Astrocyte of the spinal cord (primary cell): Measurements from ENCODE around the gene ABCC3.
A peak's percentile ranks its signal among the peaks of the same experiment; 100 is the strongest.

ENCODE experiments used
- DNase-seq: peaks from one replicate; pipeline ENCODE4 v3.0.0; 2011; ENCODE audit warnings: low read depth, low spot score
- H3K4me3 ChIP-seq: 2 replicates; pipeline ENCODE4 v1.5.1; 2011; ENCODE audit warnings: low read depth, mild to moderate bottlenecking, low read length, moderate library complexity
- in situ Hi-C: cut with HindIII; loops from 2 replicates; pipeline ENCODE4 v1.10.0; 2017; ENCODE audit warnings: low sequenced_read_pairs
- TF ChIP-seq, protein P1 (sequence below): IDR thresholded peaks from 2 replicates; pipeline ENCODE4 v1.5.1; 2012; ENCODE audit warnings: low read depth, mild to moderate bottlenecking, low read length, inconsistent platforms

Gene ABCC3

DNA sequence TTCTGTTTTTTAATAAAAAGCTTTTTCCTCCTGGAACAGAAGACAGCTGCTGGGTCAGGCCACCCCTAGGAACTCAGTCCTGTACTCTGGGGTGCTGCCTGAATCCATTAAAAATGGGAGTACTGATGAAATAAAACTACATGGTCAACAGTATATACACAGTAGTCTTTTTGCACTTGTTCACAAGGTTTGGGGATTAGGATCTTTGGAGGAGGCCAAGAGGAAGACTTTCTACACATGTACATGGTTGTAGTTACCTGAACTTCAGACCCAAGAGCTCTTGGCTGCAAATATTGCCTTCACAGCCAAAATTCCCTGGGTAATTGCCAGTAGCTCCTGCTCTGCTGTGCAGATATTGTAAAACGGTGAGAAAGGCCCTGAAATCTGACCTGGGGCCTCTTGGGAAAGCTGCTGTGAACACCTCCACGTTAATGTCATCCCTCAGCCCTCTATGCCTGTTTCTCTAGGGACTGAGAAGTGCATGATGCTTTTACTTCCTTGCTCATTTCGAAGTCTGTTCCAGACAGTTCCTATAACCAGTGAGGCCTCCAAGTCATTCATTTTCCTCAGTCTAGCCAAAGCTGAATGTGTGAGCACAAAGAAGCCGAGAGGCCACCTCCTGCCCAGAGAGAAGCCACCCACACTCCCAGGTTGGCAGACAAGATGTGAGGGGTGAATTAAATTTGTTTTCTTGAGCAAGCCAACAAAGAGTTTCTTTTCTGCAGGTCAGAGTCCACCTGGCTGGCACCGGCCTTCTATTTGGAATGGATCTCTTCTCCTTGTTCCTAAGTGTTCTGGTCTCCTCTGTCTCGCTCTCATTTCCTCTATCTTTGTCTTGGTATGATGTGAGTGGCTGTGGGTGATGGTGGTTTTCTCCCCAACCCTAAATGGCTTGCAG, 57.1 kb downstream of the ABCC3 start:
- in situ Hi-C loops = no loop called here
- no peak for DNase-seq
- no peak overlapping the region for H3K4me3 ChIP-seq
- TF ChIP-seq, protein P1, sequence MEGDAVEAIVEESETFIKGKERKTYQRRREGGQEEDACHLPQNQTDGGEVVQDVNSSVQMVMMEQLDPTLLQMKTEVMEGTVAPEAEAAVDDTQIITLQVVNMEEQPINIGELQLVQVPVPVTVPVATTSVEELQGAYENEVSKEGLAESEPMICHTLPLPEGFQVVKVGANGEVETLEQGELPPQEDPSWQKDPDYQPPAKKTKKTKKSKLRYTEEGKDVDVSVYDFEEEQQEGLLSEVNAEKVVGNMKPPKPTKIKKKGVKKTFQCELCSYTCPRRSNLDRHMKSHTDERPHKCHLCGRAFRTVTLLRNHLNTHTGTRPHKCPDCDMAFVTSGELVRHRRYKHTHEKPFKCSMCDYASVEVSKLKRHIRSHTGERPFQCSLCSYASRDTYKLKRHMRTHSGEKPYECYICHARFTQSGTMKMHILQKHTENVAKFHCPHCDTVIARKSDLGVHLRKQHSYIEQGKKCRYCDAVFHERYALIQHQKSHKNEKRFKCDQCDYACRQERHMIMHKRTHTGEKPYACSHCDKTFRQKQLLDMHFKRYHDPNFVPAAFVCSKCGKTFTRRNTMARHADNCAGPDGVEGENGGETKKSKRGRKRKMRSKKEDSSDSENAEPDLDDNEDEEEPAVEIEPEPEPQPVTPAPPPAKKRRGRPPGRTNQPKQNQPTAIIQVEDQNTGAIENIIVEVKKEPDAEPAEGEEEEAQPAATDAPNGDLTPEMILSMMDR = no peak

DNA sequence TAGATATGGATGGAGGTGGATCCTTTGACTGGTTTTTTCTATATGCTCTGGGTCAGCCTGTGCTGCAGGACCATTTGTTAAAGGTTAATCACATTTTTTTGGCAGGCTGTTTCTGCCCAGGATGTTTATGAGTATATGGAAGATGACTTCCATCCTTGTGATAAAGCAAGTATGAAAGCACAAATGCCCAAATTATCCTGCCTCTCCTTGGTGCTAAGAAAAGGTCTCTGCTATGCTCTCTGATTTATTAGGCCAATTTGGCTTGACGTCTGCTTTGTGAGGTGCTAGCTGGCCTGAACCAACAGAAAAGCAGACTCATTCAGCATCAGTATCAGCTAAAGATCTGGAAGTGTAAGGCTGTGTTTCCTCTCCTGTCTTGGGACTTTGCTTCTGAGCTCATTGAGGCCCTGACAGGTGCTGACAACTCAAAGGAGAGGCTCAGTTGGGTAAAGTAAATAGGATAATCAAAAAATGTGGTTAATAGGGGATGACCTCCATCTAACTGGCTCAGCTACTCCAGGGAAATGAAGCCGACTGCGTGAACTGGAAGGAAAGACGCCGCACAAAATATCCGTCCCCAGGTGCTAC, 57.9 kb downstream of the ABCC3 start:
- in situ Hi-C loops = no loop called here
- TF ChIP-seq, protein P1 = no peak
- no peak for DNase-seq
- H3K4me3 ChIP-seq = no peak overlapping the region

DNA sequence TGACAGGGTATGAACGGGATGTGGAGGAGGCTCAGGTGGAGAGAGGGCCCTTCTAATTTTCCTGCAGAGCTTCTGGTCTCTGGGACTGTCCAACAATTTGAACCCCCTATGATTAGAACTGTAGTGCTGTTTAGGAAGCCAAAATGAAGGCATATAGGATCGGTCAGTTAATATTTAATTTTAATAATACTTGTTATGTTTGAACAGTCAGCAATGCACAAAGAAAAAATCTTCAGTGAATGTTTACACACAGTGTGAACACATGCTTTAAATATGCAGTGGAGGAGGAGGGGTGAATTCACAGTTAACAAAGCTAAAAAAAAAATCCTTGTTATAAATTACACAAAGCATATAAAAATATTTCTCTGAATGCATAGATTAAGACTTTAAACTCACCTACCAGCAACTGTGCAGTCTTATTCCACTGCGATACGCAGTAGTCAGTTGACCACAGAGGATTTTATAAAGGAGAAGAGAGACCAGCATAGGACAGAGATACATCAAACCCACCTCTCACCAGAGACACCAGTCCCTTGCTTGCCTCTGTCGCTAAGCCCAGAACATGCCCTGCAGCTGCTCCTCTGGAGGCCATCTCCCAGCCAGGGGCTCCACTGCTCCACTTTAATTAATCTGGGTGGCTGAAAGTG, 58.5 kb downstream of the ABCC3 start:
- in situ Hi-C loops = no loop called here
- peak; percentile 25 for DNase-seq
- TF ChIP-seq, protein P1 = no peak
- H3K4me3 ChIP-seq = no peak overlapping the region

DNA sequence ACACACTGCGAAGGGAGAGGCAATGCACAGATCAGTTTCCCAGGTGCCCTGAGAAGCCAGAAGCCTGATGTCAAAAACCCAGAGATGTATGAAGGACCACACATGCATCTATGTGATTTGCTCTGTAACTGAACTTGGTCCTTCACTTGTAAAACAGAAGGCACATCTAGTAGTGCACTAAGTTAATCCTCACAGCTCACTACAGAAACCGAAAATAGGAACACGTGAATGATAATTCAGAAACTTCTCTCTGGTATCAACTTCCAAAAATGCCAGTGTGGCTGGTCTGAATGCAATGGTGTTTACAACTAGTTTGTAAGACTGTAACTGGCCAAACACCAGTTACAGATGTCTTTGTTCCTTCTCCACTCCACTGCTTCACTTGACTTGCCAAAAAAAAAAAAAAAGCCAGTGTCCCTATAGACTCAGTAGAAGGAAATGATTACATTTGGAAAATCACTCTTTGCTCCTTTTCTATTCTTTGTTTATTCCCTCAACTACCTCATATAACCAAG, 61.7 kb downstream of the ABCC3 start:
- TF ChIP-seq, protein P1 = no peak
- no peak overlapping the region for H3K4me3 ChIP-seq
- no peak for DNase-seq
- in situ Hi-C loops = no loop called here

DNA sequence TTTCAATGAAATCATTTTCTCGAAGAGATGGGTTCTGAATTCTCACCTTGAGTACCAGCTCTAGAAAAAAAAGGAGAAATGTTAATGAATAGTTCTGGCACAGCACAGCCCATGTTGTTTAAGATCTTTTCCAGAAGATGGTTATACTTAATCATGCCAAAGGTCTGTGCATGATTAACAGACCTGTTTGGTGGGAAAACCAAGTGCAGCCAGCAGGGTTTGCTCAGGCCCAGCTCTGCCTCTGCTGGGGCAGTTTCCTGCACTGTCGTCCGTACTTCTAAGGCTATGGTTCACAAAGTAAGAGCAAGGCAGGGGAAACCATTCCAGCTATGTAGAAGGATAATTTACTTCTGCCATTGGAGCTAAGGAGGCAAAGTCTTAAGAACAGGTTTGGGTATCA, 62.4 kb downstream of the ABCC3 start:
- no peak overlapping the region for H3K4me3 ChIP-seq
- in situ Hi-C loops = no loop called here
- DNase-seq = no peak
- TF ChIP-seq, protein P1 = no peak

DNA sequence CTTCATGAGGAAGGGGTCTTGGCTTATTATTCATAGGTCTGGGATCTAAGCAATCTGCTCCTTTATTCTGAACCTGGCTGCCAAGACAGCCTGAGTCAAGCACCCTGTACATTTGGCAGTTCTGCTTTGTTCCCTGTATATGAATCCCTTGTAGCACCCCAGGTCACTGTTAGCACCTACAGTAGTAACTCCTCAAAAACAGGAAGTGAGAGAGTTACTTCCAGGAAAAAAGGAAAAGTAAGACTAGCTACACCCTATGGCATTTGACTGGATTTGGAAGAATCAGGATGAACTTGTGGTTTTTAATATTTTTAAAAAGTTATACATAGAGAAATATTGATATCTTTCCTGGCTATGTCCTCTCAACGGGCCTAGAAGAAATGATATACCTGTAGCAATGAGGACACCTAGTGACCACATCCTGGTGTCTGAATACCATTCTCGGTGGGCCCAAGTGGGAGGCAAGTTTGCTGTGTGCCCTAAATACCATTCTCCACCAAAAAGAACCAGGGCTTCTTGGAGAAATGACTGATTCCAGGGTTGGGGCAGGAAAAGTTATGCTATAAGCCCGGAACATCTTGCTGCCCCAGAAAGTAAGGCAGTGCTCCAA, 63.1 kb downstream of the ABCC3 start:
- TF ChIP-seq, protein P1 = no peak
- in situ Hi-C loops = no loop called here
- H3K4me3 ChIP-seq = no peak overlapping the region
- DNase-seq = no peak
